Neural progenitor cell (in vitro differentiated cells): ENCODE measurements around the gene HYAL4. TPM values are rescaled to one million over a fixed set of nuclear protein-coding genes. Genes with fewer than 3 reads are reported as not detected.

Experiments
- DNase-seq: peaks from one replicate; pipeline ENCODE4 v3.0.0-alpha.2; 2016; ENCODE audit warnings: low spot score
- H2AFZ ChIP-seq: fragments of 200-600 bp; sonication (generic); replicated peaks from 2 replicates; pipeline ENCODE4 v1.6.1; 2016; ENCODE audit warnings: antibody characterized with exemption
- H3F3A ChIP-seq: fragments of 200-600 bp; sonication (generic); 2 replicates; pipeline ENCODE4 v1.6.1; 2016; ENCODE audit warnings: antibody characterized with exemption, low read depth
- H3K27ac ChIP-seq: fragments of 200-600 bp; sonication (generic); 2 replicates; pipeline ENCODE4 v1.5.1; 2016; ENCODE audit warnings: mild to moderate bottlenecking
- H3K27me3 ChIP-seq: fragments of 200-600 bp; sonication (generic); 2 replicates; pipeline ENCODE4 v1.6.1; 2016; ENCODE audit warnings: mild to moderate bottlenecking, moderate library complexity
- H3K36me3 ChIP-seq: fragments of 200-600 bp; sonication (generic); 2 replicates; pipeline ENCODE4 v1.5.1; 2016
- H3K4me1 ChIP-seq: fragments of 200-600 bp; sonication (generic); 2 replicates; pipeline ENCODE4 v1.6.1; 2016; ENCODE audit warnings: mixed run types
- H3K4me2 ChIP-seq: fragments of 200-600 bp; sonication (generic); 2 replicates; pipeline ENCODE4 v1.6.1; 2016
- H3K4me3 ChIP-seq: fragments of 200-600 bp; sonication (generic); 2 replicates; pipeline ENCODE4 v1.5.1; 2016
- H3K79me2 ChIP-seq: fragments of 200-600 bp; sonication (generic); 2 replicates; pipeline ENCODE4 v1.6.1; 2016; ENCODE audit warnings: low read depth
- H3K9ac ChIP-seq: fragments of 200-600 bp; sonication (generic); 2 replicates; pipeline ENCODE4 v1.6.1; 2016
- H3K9me3 ChIP-seq: fragments of 200-600 bp; sonication (generic); 2 replicates; pipeline ENCODE4 v1.5.1; 2016; ENCODE audit warnings: low read depth
- H4K20me1 ChIP-seq: fragments of 200-600 bp; sonication (generic); 2 replicates; pipeline ENCODE4 v1.6.1; 2016; ENCODE audit warnings: low read depth
- H3K27ac Mint-ChIP-seq: 3 replicates; pipeline ENCODE4 v1.8.0; 2021; ENCODE audit warnings: mixed read lengths
- H3K27me3 Mint-ChIP-seq: 2 replicates; pipeline ENCODE4 v1.8.0; 2022; ENCODE audit warnings: low read depth, mild to moderate bottlenecking, inconsistent platforms, moderate library complexity, mixed read lengths; ENCODE audit not compliant: insufficient read depth
- H3K36me3 Mint-ChIP-seq: 3 replicates; pipeline ENCODE4 v1.8.0; 2021; ENCODE audit warnings: mixed read lengths
- H3K4me1 Mint-ChIP-seq: 3 replicates; pipeline ENCODE4 v1.8.0; 2021; ENCODE audit warnings: mixed read lengths
- H3K4me3 Mint-ChIP-seq: 3 replicates; pipeline ENCODE4 v1.8.0; 2021; ENCODE audit warnings: mild to moderate bottlenecking, moderate library complexity, mixed read lengths
- H3K9me3 Mint-ChIP-seq: 3 replicates; pipeline ENCODE4 v1.8.0; 2020; ENCODE audit warnings: mixed read lengths
- CTCF ChIP-seq: fragments of 200-600 bp; sonication (generic); IDR thresholded peaks from 2 replicates; pipeline ENCODE4 v1.5.1; 2017; ENCODE audit warnings: antibody characterized with exemption, mild to moderate bottlenecking
- EZH2 ChIP-seq: fragments of 200-600 bp; sonication (generic); IDR thresholded peaks from 2 replicates; pipeline ENCODE4 v1.6.1; 2017; ENCODE audit warnings: antibody characterized with exemption, mild to moderate bottlenecking, moderate library complexity
- EZH2phosphoT487 ChIP-seq: fragments of 200-600 bp; sonication (generic); IDR thresholded peaks from 2 replicates; pipeline ENCODE4 v1.6.1; 2017; ENCODE audit warnings: antibody characterized with exemption
- total RNA-seq: library from RNA; depleted of rRNA; stranded (reverse); fragments of >200 nt; gene quantifications from 2 replicates; pipeline ENCODE4 v1.2.3, GENCODE V29; 2015; ENCODE audit warnings: low replicate concordance

The HYAL4 gene
- total RNA-seq, 1 donor from 2014 or later, result not detected

GRCh38 chr7:123823898-123824753 is 20.8 kb upstream of the HYAL4 start:
- no peaks in the 10 kb centered on the region for H3K9me3 ChIP-seq
- TF ChIP-seq EZH2 (no peak), CTCF (no peak), EZH2phosphoT487 (no peak)
- H4K20me1 ChIP-seq, result no peaks in the 10 kb centered on the region
- no peaks in the 10 kb centered on the region for H3K79me2 ChIP-seq
- no peaks in the 10 kb centered on the region for H3K4me1 ChIP-seq
- H3K4me3 ChIP-seq, result no peak overlapping the region
- Mint-ChIP-seq H3K27ac (no peak overlapping the region), H3K9me3 (no peaks in the 10 kb centered on the region), H3K27me3 (no peaks in the 10 kb centered on the region), H3K36me3 (no peaks in the 10 kb centered on the region), H3K4me3 (no peak overlapping the region), H3K4me1 (no peaks in the 10 kb centered on the region)
- H3K36me3 ChIP-seq, result no peaks in the 10 kb centered on the region
- DNase-seq, result no peak
- H3K4me2 ChIP-seq, result no peak overlapping the region
- H2AFZ ChIP-seq, result no peak overlapping the region
- H3K9ac ChIP-seq, result no peak overlapping the region
- H3F3A ChIP-seq, result no peaks in the 10 kb centered on the region
- no peak overlapping the region for H3K27ac ChIP-seq
- no peaks in the 10 kb centered on the region for H3K27me3 ChIP-seq

GRCh38 chr7:123824754-123825067 is 20.3 kb upstream of the HYAL4 start:
- Histone ChIP-seq H3K4me3 (no peak overlapping the region), H3F3A (no peaks in the 10 kb centered on the region), H3K4me1 (no peaks in the 10 kb centered on the region), H3K27ac (no peak overlapping the region), H3K79me2 (no peaks in the 10 kb centered on the region), H3K27me3 (no peaks in the 10 kb centered on the region), H3K36me3 (no peaks in the 10 kb centered on the region), H3K4me2 (no peak overlapping the region), H2AFZ (no peak overlapping the region), H3K9ac (no peak overlapping the region), H3K9me3 (no peaks in the 10 kb centered on the region), H4K20me1 (no peaks in the 10 kb centered on the region)
- Mint-ChIP-seq H3K9me3 (no peaks in the 10 kb centered on the region), H3K4me3 (no peak overlapping the region), H3K4me1 (no peaks in the 10 kb centered on the region), H3K36me3 (no peaks in the 10 kb centered on the region), H3K27me3 (no peaks in the 10 kb centered on the region), H3K27ac (no peak overlapping the region)
- no peak for DNase-seq
- TF ChIP-seq EZH2, result no peak
- TF ChIP-seq EZH2phosphoT487, result no peak
- TF ChIP-seq CTCF, result no peak

GRCh38 chr7:123828805-123829204 is 16.2 kb upstream of the HYAL4 start:
- Mint-ChIP-seq H3K27me3 (no peaks in the 10 kb centered on the region), H3K9me3 (no peaks in the 10 kb centered on the region), H3K4me3 (no peak overlapping the region), H3K27ac (no peak overlapping the region), H3K4me1 (no peaks in the 10 kb centered on the region), H3K36me3 (no peaks in the 10 kb centered on the region)
- no peaks in the 10 kb centered on the region for H3K79me2 ChIP-seq
- no peaks in the 10 kb centered on the region for H3K36me3 ChIP-seq
- H3K9ac ChIP-seq, result no peak overlapping the region
- H3K4me3 ChIP-seq, result no peak overlapping the region
- no peak overlapping the region for H2AFZ ChIP-seq
- no peaks in the 10 kb centered on the region for H3F3A ChIP-seq
- H3K27ac ChIP-seq, result no peak overlapping the region
- no peaks in the 10 kb centered on the region for H3K9me3 ChIP-seq
- no peaks in the 10 kb centered on the region for H4K20me1 ChIP-seq
- H3K4me2 ChIP-seq, result no peak overlapping the region
- no peaks in the 10 kb centered on the region for H3K4me1 ChIP-seq
- no peak for DNase-seq
- H3K27me3 ChIP-seq, result no peaks in the 10 kb centered on the region
- TF ChIP-seq CTCF (no peak), EZH2 (no peak), EZH2phosphoT487 (no peak)
